Glomerular visceral epithelial cell (primary cell): ENCODE results near the gene TMEM116.
"Not testable (repeated sequence)": the region's sequence is repeated elsewhere in the genome, so short reads cannot be mapped to it uniquely, and the experiment has no call there.

Experiments used
- DNase-seq: peaks from one replicate; pipeline ENCODE4 v3.0.0-alpha.2; 2016; ENCODE audit errors: extremely low spot score

The TMEM116 gene

GRCh38 chr12:112012775-112013600 lies at the start of gene TMEM116, which contains the start of gene ERP29:
Gene TMEM116, minus strand, starts transcription at chr12:112013165. Its CDS starts 7,895 bp downstream, at chr12:112005270.
Gene ERP29, plus strand, starts transcription at chr12:112013426. Its CDS starts 40 bp downstream, at chr12:112013466.
- DNase-seq = peak; percentile 99

- DNase-seq = no peak
These were observed 48.2 kb upstream of the TMEM116 start for GRCh38 chr12:112061137-112061536.

- no peak for DNase-seq
These were observed 36.4 kb upstream of the TMEM116 start for GRCh38 chr12:112049351-112049750.

- DNase-seq = no peak
These were observed 33.0 kb upstream of the TMEM116 start for GRCh38 chr12:112046003-112046402.

GRCh38 chr12:112036614-112037013 lies 23.6 kb upstream of the TMEM116 start:
- not testable (repeated sequence) for DNase-seq

- no peak for DNase-seq
These were observed 22.3 kb upstream of the TMEM116 start for GRCh38 chr12:112035219-112035785.

- DNase-seq = no peak
These were observed 19.3 kb upstream of the TMEM116 start for GRCh38 chr12:112032292-112032691.

- DNase-seq = no peak
These were observed 18.5 kb upstream of the TMEM116 start for GRCh38 chr12:112031472-112031871.

- DNase-seq = no peak
These were observed 16.3 kb upstream of the TMEM116 start for GRCh38 chr12:112029301-112029700.

- DNase-seq = no peak
These were observed 12.9 kb upstream of the TMEM116 start for GRCh38 chr12:112025808-112026375.

GRCh38 chr12:112023759-112024396 lies 10.9 kb upstream of the TMEM116 start:
- no peak for DNase-seq

- DNase-seq = no peak
These were observed 9.5 kb upstream of the TMEM116 start for GRCh38 chr12:112022241-112023016.

- DNase-seq = no peak
These were observed 8.0 kb upstream of the TMEM116 start for GRCh38 chr12:112020947-112021457.

GRCh38 chr12:112018571-112019237 lies 5.7 kb upstream of the TMEM116 start:
- DNase-seq = peak; percentile 26

GRCh38 chr12:112017041-112017440 lies 4.1 kb upstream of the TMEM116 start:
- no peak for DNase-seq

- no peak for DNase-seq
These were observed 3.0 kb upstream of the TMEM116 start for GRCh38 chr12:112015938-112016337.

GRCh38 chr12:112013601-112014402 lies 837 bp upstream of the TMEM116 start:
- DNase-seq = peak; percentile 61

GRCh38 chr12:112011685-112012084 lies 1.3 kb downstream of the TMEM116 start:
- no peak for DNase-seq

- DNase-seq = no peak
These were observed 2.3 kb downstream of the TMEM116 start for GRCh38 chr12:112010415-112011344.
